Measurements from ENCODE around the gene PCGF3.

GRCh38 chr4:744212-744841, 38.7 kb downstream of the PCGF3 start:
- no peak for TF ChIP-seq EZH2 (IDR thresholded peaks at IDR 0.05; ENCODE audit: insufficient read depth, poor library complexity, severe bottlenecking)
- TF ChIP-seq EZH2phosphoT487 (IDR thresholded peaks at IDR 0.05; ENCODE audit: insufficient read depth, low read depth), result no peak

Measured in GM23248 (cell line).